Heart left ventricle (tissue), 16 donors: ENCODE measurements around the gene GLUD1. TPM values are rescaled to one million over a fixed set of nuclear protein-coding genes. Genes with fewer than 3 reads are reported as not detected.

Experiments used
- ATAC-seq, 4 donors: fragments of 200-7000 bp; cut with Tn5 transposase; one replicate each; pipeline ENCODE4 v1.9.1; 2020 to 2022; ENCODE audit warnings: moderate library complexity in 4 of 4, mild to moderate bottlenecking in 3 of 4, moderate number of reproducible peaks in 1 of 4
- DNase-seq, 5 donors: peaks; one replicate each; pipeline ENCODE4 v3.0.0-alpha.2; 2020
- H3K27ac ChIP-seq, 12 donors: fragments of 200-600 bp; sonication (generic) in 4 of 12; one replicate each; pipeline versions ENCODE4 v1.5.0 to v1.8.0; 2016 to 2022; ENCODE audit warnings: mild to moderate bottlenecking in 2 of 12
- H3K27me3 ChIP-seq, 9 donors: fragments of 200-600 bp; sonication (generic) in 2 of 9; one replicate each; pipeline versions ENCODE4 v1.5.1 to v1.8.0; 2016 to 2022; ENCODE audit warnings: mild to moderate bottlenecking in 3 of 9
- H3K36me3 ChIP-seq, 9 donors: fragments of 200-600 bp; sonication (generic) in 2 of 9; one replicate each; pipeline versions ENCODE4 v1.5.0 to v1.8.0; 2018 to 2022; ENCODE audit warnings: mild to moderate bottlenecking in 2 of 9
- H3K4me1 ChIP-seq, 12 donors: fragments of 200-600 bp; sonication (generic) in 4 of 12; one replicate each; pipeline versions ENCODE4 v1.5.0 to v1.8.0; 2016 to 2022; ENCODE audit warnings: mild to moderate bottlenecking in 3 of 12
- H3K4me3 ChIP-seq, 12 donors: fragments of 200-600 bp; sonication (generic) in 4 of 12; one replicate each; pipeline versions ENCODE4 v1.5.0 to v1.8.0; 2017 to 2022; ENCODE audit warnings: mild to moderate bottlenecking in 9 of 12, moderate library complexity in 4 of 12
- H3K9me3 ChIP-seq, 12 donors: fragments of 200-600 bp; sonication (generic) in 4 of 12; one replicate each; pipeline versions ENCODE4 v1.5.0 to v1.8.0; 2016 to 2022; ENCODE audit warnings: mild to moderate bottlenecking in 1 of 12
- POLR2A ChIP-seq, 2 donors: fragments of 450-650 bp; IDR thresholded peaks; one replicate each; pipeline ENCODE4 v1.6.1; 2017; ENCODE audit warnings: antibody characterized with exemption in 2 of 2, mild to moderate bottlenecking in 2 of 2, moderate library complexity in 2 of 2
- WGBS, 4 donors: extraction: QIAGEN DNeasy Blood & Tissue Kit in 2 of 4; methylation state at CpG; one replicate each; pipeline versions ENCODE4 v1.1.5 to v1.1.7; 2013 to 2018; 5-methylcytosine and 5-hydroxymethylcytosine counted together
- intact Hi-C, 10 donors: fragments of 100-400 bp; cut with DNase I; formaldehyde crosslinking; loops; one replicate each; pipeline versions ENCODE4 v1.11.1 to v1.14.2; 2022
- polyA plus RNA-seq, 2 donors: library from polyadenylated mRNA; stranded (reverse); fragments of 200-250 nt; gene quantifications; one replicate each; pipeline ENCODE4 v1.2.3, GENCODE V29; 2013
- total RNA-seq, 9 donors: library from RNA; depleted of rRNA in 2 of 9; stranded (reverse); fragments of >200 nt in 2 of 9; fragmentation: NEBNext Ultra II Directional in 3 of 9; extraction: Animal tissue kit (Norgen Biotek cat#: 25700) in 3 of 9; gene quantifications; one replicate each; pipeline versions ENCODE4 v1.1.0 to v1.2.4, GENCODE V29; 2016 to 2023
- TF ChIP-seq, protein P1 (sequence below), 12 donors: fragments of 200-600 bp; sonication (generic) in 4 of 12; IDR thresholded peaks; one replicate each; pipeline versions ENCODE4 v1.5.0 to v1.8.0; 2018 to 2022; ENCODE audit warnings: antibody characterized with exemption in 12 of 12, mild to moderate bottlenecking in 5 of 12
- donor health status: ischemic (EF 13 %, LVEDD 7.1; RV severe dilation, severe dysfunction).
- donor health status: healthy with polysubstance abuse.
- donor health status: DM: no; HTN: yes; CAD: no.
- donor health status: DM: no; HTN: no; CAD: no.
- donor health status: ischemic (EF 25% LVEDD 6.9; RV normal size, moderate dysfunction).
- donor health status: ischemic (EF 25% LVEDD 5.7; RV mildly dilated, moderate dysfunction).
- donor health status: healthy.
- donor health status: DM: yes; HTN: yes; CAD: no.
- donor health status: ischemic (EF 35%, LVEDD 5.7; RV mildly dilated, moderate dysfunction).
- donor health status: nonischemic (EF 11% LVEDD 7.7; RV severe dilation, severe dysfunction).
- donor health status: DM: yes; HTN: yes; CAD: no.
- donor health status: PGD.
- donor health status: ischemic (EF 29% LVEDD 5.4; RV normal size, mild dysfunction).
- donor health status: nonischemic (EF 23%, LVEDD 6.1; RV moderate dilation, normal function).

The GLUD1 gene
- total and polyA plus RNA-seq, 11 donors = 42.9 to 138 (median 104) TPM

DNA sequence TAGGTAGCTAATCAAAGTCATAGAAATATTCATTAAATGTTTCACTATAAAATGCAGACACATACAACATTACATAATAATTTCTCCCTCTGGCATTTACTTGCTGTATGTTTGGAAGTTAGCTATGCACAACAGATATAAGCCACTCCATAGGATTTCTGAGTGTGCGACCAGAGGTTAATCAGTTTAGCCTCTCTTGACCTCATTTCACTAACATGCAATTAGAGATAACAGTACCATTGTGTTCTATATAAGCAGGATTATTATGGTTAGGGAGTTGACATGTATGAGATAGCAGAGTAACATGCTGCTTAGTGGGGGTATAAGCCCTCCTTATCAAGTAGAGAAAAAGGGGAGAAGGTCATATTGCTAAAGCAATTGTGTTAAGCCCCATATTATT is 26.4 kb downstream of the GLUD1 start:
- Histone ChIP-seq H3K27ac (no peak overlapping the region), H3K36me3 (peaks cover 6 to 100% (median 93%) of the 10 kb centered on the region in 9 donors), H3K9me3 (no peaks in the 10 kb centered on the region), H3K4me3 (no peak overlapping the region), H3K27me3 (no peaks in the 10 kb centered on the region), H3K4me1 (no peaks in the 10 kb centered on the region)
- WGBS, 4 donors = 74 to 100% (median 91%) methylated on average over 1 of the region's 1 CpG
- intact Hi-C loops = no loop called here
- ATAC-seq (no peak), DNase-seq (no peak)
- TF ChIP-seq, protein P1, sequence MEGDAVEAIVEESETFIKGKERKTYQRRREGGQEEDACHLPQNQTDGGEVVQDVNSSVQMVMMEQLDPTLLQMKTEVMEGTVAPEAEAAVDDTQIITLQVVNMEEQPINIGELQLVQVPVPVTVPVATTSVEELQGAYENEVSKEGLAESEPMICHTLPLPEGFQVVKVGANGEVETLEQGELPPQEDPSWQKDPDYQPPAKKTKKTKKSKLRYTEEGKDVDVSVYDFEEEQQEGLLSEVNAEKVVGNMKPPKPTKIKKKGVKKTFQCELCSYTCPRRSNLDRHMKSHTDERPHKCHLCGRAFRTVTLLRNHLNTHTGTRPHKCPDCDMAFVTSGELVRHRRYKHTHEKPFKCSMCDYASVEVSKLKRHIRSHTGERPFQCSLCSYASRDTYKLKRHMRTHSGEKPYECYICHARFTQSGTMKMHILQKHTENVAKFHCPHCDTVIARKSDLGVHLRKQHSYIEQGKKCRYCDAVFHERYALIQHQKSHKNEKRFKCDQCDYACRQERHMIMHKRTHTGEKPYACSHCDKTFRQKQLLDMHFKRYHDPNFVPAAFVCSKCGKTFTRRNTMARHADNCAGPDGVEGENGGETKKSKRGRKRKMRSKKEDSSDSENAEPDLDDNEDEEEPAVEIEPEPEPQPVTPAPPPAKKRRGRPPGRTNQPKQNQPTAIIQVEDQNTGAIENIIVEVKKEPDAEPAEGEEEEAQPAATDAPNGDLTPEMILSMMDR (IDR thresholded peaks at IDR 0.05) = no peak
- TF ChIP-seq POLR2A (IDR thresholded peaks at IDR 0.05) = no peak

DNA sequence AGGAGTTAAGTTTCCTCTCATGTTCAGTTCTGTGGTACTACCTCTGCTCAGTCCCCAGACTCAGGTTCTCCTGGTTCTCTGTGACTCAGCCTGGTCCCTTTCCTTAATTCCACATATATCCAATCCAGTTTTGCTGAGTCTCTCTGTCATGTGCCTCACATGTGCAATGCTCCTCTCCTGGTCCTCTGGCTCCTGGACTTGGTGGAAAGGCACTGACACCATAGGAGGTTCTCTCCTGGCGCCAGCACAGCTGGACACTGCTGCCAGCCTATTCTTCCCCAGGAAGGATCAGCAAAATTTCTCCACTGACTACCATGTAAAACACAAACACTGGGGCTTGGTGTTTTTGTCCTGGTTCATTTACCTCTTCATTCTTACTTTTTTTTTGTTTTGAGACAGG is 27.8 kb downstream of the GLUD1 start:
- ATAC-seq (no peak), DNase-seq (no peak)
- Histone ChIP-seq H3K4me1 (no peaks in the 10 kb centered on the region), H3K9me3 (no peaks in the 10 kb centered on the region), H3K4me3 (no peak overlapping the region), H3K27me3 (no peaks in the 10 kb centered on the region), H3K27ac (no peak overlapping the region), H3K36me3 (peaks cover 6 to 100% (median 95%) of the 10 kb centered on the region in 9 donors)
- WGBS, 4 donors = 99 to 100% (median 100%) methylated on average over 1 of the region's 1 CpG
- intact Hi-C loops = no loop called here
- no peak for TF ChIP-seq POLR2A (IDR thresholded peaks at IDR 0.05)
- TF ChIP-seq, protein P1 (IDR thresholded peaks at IDR 0.05) = no peak

DNA sequence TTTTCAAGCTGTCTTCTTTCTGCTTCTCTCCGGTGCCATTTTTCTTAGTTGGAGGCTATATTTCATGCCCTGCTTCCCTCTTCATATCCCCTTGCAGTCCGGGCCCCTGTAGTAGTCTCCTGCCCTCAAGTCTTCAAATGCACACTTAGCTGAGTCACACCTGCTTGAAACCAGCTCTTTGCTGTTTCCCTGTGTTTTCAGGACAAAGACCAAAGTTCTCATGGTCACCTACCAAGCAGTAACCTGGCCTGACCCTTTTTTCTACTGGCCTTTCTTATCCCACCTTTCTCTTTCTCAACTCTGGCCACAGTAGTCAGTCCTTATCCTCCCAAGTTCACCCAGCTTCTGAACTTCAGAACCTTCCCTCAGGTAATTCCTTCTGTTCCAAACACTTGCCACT is 28.5 kb downstream of the GLUD1 start:
- intact Hi-C loops = no loop called here
- TF ChIP-seq, protein P1 (IDR thresholded peaks at IDR 0.05) = no peak
- TF ChIP-seq POLR2A (IDR thresholded peaks at IDR 0.05) = no peak
- ATAC-seq (no peak), DNase-seq (no peak)
- Histone ChIP-seq H3K27me3 (no peaks in the 10 kb centered on the region), H3K4me3 (no peak overlapping the region), H3K4me1 (no peaks in the 10 kb centered on the region), H3K36me3 (peaks cover 6 to 100% (median 95%) of the 10 kb centered on the region in 9 donors), H3K27ac (no peak overlapping the region), H3K9me3 (no peaks in the 10 kb centered on the region)
- WGBS, 4 donors = 97 to 99% (median 98%) methylated on average over 2 of the region's 2 CpGs

DNA sequence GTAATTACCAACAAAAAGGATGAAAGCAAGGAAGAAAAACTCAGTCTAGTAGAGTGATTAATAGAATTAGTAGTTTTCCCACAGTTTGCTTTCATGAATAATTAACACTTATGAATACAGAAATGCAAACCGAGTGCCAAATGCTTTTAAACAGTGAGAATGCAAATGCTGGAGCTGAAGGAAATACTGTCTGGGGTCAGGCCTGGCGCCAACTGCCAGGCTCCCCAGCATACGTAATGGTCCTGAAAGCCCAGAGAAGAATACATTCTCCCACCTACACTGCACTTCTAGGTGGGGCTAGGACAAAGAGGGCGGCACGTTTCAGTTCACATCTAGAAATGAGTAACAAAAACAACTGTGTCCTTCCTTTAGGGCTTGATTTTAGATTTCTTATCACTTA is 30.0 kb downstream of the GLUD1 start:
- intact Hi-C loops = no loop called here
- no peaks in the 10 kb centered on the region for H3K4me1 ChIP-seq
- H3K36me3 ChIP-seq = peaks cover 7 to 100% (median 96%) of the 10 kb centered on the region in 9 donors
- ATAC-seq = no peak
- no peak overlapping the region for H3K4me3 ChIP-seq
- H3K9me3 ChIP-seq = no peaks in the 10 kb centered on the region
- TF ChIP-seq, protein P1 (IDR thresholded peaks at IDR 0.05) = no peak
- TF ChIP-seq POLR2A (IDR thresholded peaks at IDR 0.05) = no peak
- H3K27me3 ChIP-seq = no peaks in the 10 kb centered on the region
- DNase-seq = no peak
- no peak overlapping the region for H3K27ac ChIP-seq
- WGBS, 4 donors = 82 to 87% (median 83%) methylated on average over 5 of the region's 5 CpGs
